EL (cell line): Measurements from ENCODE around the gene DENND6B.
A peak's percentile ranks its signal among the peaks of the same experiment; 100 is the strongest.
"Not testable (repeated sequence)": the region's sequence is repeated elsewhere in the genome, so short reads cannot be mapped to it uniquely, and the experiment has no call there.

Experiments used
- DNase-seq: peaks from one replicate; pipeline ENCODE4 v3.0.0-alpha.2; 2016

DENND6B gene

DNA sequence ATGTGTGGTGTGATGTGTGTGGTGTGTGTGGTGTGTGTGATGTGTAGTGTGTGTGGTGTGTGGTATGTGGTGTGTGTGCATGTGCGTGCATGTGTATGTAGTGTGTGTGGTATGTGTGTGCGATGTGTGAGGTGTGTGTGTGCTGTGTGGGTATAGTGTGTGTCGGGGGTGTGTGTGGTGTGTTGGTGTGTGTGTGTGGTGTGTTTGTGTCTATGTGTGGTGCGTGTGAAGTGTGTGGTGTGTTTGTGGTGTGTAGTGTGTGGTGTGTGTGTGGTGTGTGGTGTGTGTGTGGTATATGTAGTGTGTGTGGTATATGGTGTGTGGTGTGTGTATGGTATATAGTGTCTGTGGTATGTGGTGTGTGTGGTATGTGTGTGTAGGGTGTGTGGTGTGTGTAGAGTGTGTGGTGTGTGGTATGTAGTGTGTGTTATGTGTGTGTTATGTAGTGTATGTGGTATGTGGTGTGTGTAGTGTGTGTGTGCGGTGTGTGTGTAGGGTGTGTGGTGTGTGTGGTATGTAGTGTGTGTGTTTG is 11.3 kb upstream of the DENND6B start:
- DNase-seq = no peak

DNA sequence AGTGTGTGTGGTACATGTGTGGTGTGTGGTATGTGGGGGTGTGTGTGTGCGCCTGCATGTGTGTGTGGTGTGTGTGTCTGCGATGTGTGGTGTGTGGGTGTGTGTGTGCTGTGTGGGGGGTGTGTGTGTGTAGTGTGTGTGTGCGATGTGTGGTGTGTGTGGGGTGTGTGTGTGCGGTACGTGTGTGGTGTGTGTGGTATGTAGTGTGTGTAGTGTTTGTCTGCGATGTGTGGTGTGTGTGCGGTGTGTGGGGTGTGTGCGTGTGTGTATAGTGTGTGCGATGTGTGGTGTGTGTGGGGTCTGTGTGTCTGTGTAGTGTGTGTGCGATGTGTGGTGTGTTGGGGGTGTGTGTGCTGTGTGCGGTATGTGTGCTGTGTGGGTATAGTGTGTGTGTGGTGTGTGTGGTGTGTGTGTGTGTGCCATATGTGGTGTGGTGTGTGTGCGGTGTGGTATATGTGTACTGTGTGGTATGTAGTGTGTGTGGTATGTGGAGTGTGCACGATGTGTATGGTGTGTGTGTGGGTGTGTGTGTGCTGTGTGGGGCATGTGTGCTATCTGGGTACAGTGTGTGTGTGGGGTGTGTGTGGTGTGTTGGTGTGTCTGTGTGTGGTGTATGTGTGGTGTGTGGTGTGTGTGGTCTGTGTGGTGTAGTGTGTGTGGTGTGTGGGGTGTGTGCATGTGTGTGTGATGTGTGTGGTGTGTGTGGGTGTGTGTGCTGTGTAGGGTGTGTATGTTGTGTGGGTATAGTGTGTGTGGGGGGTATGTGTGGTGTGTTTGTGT is 10.6 kb upstream of the DENND6B start:
- no peak for DNase-seq

DNA sequence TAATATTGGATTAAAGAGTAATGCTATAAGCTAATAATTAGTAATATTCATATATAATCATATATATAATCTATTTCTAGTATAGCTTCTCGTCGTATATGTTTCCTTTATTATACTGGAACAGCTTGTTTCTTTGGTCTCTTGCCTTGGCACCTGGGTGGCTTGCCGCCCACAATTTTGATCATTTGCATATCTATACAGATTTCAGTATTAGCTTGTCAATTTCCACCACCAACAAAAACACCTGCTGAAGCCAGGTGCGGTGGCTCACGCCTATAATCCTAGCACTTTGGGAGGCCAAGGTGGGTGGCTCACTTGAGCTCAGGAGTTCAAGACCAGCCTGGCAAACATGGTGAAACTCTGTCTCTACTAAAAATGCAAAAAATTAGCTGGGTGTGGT is 7.6 kb upstream of the DENND6B start:
- not testable (repeated sequence) for DNase-seq

DNA sequence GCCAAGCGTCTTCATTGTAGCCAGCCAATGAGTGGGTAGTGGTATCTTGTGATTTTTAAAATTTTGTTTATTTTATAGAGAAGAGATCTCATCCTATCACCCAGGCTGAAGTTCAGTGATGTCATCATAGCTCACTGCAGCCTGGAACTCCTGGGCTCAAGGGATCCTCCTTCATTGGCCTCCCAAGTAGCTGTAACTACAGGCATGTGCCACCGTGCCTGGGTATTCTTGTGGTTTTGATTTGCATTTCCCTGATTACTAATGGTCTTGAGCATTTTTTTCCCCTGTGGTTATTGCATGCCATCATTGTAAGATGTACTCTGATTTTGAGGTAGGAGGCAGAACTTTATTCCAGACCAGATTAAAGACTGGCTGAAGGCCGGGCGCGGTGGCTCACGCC is 2.4 kb upstream of the DENND6B start:
- DNase-seq = peak; percentile 77

DNA sequence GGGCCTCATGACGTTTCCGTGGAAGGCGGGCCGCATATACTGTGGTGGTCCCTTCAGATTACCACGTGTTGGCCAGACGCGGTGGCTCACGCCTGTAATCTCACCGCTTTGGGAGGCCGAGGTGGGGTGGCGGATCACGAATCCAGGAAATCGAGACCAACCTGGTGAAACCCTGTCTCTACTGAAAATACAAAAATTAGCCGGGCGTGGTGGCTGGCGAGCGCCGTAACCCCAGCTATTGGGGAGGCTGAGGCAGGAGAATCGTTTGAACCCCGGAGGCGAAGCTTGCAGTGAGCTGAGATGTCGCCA is 853 bp upstream of the DENND6B start:
- no peak for DNase-seq

DNA sequence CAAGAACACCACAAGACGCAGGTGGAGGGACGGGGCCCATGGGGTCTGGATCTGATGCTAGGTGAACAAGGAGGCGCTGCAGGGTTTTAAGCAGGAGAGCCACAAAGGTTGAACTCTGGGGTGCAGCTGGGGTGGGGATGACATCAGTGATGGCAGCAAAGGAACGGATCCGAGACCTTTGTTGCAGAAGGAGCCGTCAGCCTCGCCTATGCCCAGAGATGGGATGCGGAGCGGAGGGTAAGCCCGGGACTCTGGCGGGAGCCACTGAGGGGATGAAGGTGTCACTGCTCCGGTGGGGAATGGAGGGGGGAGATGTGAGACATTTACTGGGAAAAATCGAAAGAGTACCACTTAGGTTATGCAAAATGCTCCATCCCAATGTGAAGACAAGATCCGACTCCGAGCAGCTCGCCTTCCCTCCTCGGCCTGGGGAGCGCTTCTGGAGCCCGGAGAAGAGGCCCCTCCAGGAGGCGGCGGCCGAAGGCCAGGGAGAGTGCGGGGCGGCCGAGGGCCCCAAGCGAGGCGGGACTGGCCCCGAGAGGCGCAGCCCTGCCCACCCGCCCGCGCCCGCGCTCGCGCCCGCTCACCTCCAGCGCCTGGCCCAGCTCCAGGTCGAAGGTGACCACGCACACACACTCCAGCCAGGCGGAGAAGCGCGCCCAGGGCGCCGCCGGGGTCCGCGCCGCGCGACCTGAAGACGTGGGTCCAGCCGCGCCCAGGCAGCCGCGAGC is 422 bp downstream of the DENND6B start:
- DNase-seq = no peak

DNA sequence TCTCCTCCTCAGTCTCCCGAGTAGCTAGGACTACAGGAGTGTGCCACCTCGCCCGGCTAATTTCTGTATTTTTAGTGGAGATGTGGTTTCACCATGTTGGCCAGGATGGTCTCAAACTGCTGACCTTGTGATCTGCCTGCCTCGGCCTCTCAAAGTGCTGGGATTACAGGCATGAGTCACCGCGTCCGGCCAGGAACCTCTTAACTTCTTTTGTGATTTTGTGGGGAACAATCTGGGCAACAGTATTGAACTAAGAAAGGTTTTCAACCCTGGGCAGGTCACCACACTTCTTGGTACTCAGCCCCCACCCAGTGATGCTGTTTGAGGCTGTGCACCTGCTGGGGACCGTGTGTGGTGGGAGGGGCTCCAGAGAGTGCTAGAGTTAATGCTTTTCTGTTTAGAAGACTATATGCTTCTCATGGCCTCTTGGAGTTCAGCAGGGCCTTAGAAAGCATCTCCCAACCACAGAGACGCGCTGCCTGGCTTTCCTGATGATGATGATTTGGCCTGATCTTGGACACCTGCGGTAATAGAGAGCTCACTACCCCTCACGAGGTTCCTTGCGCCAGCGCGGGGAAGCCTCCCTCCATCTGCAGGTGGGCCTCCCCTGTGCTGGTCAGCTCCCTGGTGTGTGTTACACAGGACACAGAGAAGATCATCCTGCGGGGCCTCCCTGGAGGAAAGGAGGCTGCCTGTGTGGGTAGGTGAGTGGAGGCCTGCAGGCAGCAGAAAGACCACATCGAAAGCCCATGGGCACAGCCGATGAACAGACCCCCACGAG is 1.2 kb downstream of the DENND6B start:
- DNase-seq = no peak

DNA sequence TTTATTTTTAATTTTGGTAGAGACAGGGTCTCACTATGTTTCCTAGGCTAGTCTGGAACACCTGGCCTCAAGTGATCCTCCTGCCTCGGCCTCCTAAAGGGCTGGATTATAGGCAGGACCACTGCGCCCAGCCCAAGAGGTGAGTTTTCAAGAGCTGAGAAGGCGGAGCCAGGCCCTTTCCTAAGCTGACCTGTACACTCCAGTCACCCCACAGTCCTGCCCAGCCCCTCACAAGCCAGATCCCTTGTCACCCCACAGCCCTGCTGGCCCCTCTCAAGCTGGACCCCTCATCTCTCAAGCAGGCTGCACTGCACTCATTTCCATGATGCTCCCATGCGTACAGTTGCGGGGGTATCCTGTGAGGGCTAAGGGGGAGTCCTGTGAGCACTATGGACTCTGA is 2.9 kb downstream of the DENND6B start:
- no peak for DNase-seq

DNA sequence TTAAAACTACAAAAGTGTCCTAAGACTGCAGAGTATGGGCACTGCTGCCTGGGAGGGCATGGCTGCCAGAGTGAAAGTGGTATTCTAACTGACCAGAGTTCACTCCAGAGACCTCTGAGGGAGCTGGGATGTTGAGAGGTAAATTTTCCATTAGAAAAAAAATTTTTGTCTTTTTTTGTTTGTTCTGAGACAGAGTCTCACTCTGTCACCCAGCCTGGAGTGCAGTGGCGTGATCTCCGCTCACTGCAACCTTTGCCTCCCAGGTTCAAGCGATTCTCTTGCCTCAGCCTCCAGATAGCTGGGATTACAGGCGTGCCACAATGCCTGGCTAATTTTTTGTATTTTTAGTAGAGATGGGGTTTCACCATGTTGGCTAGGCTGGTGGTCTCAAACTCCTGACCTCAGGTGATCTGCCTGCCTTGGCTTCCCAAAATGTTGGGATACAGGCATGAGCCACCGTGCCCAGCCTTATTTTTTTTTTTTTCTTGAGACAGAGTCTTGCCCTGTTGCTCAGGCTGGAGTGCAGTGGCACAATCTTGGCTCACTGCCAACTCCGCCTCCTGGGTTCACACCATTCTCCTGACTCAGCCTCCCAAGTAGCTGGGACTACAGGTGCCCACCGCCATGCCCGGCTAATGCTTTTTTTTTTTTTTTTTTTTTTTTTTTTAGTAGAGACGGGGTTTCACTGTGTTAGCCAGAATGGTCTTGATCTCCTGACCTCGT is 4.3 kb downstream of the DENND6B start:
- not testable (repeated sequence) for DNase-seq

DNA sequence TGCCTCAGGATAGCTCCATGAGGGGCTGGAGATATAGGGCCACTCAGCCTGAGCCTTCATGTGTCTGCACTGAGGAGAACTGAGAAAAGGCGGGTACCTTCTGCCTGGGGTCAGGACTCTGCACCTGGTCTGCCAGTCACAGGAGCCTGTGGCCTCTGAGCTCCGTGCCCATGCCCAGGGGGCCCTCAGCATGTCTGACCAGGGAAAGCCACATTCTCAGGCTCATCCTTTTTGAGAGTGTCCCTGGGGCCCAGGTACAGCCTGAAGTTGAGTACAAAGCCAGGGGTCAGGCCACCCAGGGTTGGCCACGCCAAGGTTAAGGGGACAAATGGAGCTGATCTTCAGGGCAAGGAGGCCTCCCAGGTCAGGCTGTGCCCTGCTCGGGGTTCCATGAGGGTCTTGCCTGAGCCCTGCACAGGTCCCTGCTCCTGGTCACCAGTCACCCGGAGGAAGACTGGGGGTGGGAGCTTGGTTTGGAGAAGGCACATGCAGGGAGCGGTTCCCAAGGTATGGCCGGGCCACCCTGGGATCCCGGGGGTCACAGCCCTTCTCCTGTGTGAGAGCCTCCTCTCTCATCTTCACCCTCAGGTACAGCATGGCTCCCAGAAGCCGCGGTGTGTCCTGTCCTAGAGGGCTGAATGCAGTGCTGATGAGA is 6.0 kb downstream of the DENND6B start:
- no peak for DNase-seq

DNA sequence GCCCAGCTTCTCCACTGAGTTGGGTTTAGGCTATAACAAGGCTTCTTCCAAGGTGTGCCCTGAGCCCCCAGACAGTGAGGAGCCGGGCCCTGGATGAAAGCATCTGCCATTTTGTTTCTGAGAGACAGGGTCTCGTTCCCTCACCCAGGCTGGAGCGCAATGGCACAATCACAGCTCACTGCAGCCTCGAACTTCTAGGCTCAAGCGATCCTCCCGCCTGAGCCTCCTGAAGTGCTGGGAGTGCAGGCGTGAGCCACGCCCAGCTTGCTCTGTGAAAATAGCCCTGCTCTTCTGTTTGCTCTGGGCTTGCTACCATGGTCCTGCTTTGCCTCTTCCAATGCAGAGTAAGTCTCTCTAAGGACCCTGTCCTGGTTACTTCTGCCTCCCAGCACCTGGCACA is 6.7 kb downstream of the DENND6B start:
- no peak for DNase-seq

DNA sequence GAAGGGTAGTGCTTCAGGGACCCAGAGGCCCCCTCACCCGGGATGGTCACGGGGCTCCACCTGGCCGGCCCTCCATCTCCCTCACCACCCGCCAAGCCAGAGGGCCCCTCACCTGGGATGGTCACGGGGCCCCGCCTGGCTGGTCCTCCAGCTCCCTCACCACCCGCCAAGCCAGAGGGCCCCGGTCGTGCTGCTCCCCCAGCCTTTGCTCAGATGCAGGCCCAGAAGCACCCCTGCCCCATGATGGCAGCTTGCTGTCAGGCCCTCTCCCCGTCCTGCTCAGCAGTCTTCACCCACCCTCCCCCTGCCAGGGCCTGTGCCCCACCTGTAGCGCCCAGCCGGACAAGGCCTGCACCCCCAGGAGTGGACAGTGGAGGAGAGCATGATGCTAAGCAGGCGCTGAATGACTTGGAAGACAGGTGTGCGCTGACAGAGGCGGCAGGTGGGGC is 7.3 kb downstream of the DENND6B start:
- DNase-seq = no peak

DNA sequence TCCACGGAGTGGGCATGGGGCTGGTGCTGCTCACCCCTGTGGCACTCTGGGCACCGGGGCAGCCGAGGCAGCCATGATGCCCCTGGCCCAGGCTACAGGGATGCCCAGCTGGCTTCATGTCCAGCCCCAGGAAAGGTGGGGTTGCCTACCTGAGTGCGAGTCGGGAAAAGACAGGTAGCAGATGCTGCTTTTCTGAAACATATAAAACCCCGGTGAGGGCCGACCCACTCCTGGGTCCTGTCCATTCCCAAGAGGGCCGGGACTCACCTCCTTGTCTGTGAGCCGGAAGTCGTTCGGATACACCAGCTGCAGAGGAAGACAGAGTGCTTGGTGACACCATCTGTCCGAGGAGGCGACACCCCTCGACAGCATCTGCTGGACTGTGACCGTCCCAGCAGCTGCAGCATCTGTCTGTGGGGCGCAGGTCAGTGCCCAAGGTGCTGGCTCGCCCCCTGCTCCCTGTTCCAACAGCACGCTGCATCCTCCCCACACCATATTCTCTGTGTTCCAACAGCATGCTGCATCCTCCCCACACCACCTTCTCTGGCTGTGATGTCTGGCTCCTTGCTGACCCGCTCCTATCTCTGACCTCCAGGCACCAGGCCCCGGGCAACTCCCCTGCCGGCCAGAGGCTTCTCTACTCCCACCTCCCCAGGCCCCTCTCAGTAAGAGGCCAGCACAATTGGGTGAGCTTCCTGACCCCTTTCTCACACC is 8.0 kb downstream of the DENND6B start:
- DNase-seq = no peak

DNA sequence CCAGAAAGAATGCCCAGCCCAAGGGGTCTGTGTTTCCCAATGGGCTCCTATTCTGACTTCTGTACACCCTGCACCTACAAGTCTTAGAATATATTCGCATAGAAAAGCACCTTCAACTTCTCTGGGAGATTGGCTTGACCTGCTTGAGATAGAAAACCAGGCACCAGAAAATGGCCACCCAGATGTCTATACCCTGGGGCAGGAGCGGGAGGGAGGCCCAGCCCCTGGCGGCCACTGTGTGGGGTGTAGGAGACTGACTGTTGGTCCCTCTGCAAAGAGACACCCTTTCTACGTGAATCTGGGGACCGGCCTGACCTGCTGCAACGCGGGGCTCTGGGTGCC is 8.5 kb downstream of the DENND6B start:
- DNase-seq = no peak

DNA sequence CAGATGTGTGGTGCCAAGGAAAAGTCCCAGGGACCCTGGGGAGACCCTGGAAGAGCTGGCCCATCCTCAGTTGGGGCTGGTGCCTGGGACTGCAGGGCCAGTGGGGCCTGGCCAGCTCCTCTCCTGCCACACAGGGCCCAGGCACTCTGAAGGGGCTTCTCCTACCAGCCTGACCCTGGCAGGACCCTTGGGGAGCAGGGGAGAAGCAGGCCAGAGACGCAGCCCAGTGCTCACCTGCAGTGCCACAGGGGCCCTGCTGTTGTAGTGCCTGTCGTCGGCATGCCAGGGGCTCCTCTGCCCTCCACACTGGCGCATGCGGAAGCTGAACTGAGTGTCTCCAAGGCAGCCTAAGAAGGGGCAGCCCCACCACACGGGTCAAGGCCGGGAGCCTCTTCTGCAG is 9.1 kb downstream of the DENND6B start:
- no peak for DNase-seq

DNA sequence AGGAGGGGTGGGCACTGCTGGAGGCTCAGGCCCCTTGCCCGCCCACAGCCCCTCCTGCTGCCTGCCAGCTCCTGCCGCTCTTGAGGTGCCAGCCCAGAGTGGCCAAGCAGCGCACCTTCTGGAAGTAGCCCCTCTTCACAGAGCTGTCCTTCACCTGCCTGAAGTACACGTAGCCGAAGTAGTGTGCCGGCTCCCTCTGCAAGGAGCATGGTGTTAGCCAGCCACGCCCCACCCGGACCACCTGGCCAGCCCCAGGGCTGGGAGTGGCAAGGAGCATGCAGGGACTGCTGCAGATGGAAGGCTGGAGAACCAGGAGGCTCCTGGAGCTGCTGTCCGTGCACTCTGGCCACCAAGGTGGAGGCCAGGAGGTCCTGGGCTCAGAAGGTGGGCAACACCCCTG is 9.6 kb downstream of the DENND6B start:
- no peak for DNase-seq

DNA sequence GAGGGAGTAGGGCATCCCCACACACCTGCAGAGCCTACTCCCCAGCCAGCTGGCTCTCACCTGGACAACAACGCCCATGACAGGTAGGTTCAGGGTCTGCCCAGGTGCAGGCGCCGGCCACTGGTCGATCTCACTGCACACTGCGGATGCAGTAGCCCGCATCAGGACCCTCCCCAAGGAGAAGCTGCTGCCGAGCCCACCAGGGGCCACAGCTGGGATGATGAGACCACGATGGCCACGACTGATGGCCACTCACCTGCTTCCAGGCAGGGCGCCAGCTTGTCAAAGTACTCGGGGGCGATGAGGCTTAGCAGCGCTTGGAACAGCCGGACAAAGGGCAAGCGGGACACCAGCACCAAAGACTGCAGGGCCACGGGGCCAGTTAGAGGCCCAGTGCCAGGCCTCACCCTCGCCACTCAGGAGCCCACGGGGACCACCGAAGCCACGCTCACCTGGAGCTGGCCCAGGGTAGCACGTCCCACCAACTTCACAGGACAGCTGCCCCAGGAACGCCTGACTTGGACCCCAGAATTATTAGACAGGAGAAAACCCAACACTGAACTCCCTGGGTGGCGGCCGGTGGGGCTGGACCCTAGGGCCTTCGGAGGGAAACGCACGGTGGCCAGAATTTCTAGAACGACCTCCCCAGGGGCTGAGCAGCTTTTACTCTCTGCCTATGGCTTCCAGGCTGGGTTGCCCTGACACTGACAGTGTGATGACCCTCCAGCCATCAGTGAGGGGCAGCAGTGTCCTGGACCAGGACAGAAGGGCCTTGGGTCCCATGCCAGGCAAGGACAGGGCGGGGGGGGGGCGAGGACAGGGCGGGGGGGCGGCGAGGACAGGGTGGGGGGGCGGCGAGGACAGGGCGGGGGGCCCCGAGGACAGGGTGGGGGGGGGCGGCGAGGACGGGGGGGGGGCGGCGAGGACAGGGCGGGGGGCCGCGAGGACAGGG is 10.4 kb downstream of the DENND6B start:
- no peak for DNase-seq

DNA sequence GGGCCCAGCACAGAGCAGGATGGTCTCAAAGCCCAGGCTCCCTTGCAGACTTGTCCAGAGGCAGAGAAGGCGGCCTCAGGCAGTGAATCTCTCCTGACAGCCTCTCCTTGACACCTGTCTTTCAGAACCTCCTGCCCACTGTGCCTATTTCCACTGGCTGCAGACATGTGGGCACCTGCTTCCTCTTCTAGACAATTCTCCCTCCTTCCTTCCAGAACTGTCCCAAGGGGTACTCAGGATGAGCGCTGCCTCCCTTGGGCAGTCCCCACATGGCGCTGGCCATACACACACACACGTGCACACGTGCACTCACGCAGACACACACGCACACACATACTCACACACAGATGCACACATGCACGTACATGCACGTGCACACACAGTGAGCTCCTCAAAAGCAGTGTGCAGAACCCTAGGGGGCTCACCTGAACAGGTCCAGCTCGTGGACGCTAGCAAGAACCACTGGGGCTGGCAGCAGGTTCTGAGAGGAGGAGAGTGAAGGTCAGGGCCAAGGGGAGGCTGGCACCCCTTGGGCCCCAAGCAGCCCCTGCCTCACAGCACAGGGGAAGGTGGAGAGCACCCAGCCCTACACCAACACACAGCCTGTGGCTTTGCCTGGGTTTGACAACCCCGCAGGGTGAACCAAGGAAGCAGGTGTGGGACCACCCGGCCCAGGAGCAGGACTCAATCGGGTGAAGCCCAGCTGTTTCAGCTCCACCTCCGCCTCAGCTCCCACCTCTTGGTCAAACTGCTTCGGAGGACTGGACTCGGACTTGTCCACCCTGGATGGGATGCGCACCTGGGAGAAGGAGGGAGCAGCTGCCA is 11.3 kb downstream of the DENND6B start:
- no peak for DNase-seq

DNA sequence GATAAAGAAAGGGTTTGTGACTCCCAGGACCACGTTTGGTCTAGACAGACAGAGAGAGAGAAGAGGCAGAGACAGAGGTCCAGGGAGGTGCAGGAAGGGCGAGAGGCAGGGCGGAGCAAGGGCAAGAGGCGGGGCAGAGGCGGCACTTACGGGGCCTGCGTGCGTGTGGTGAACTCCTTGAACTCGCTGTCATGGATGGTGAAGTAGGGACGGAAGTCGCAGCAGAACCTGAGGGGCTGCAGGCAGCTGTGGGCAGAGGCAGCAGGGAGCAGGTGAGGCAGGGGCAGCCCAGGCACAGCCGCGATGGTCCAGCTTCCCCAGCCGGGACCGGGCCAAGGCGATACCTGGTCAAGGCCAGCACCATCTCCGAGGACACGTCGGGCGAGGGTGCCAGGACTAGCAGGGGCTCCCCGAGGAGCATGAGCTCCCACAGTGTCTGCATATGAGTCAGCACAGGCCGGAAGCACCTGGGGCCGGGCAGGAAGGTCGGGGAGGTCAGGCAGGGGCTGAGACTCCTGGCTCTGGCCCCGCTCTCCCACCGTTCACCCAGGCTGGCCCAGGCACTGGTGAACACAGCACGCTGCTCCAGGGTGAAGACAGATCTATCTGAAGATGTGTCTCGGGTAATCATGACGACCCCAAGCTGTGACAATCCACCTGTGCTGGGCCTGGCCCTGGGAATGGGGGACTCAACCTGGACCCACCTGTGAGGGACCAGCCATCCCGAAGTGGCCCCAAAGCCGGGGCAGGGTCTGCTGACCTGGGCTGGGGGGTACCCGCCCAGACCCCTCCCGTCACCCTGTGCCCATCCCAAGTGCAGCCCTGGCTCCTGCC is 12.1 kb downstream of the DENND6B start:
- no peak for DNase-seq
